GM12874 (cell line): ENCODE measurements around the gene CNOT4.

Experiments used
- CTCF ChIP-seq: IDR thresholded peaks from 2 replicates; pipeline ENCODE4 v1.5.1; 2011; ENCODE audit warnings: low read depth, mild to moderate bottlenecking, control low read depth, low read length, moderate library complexity; ENCODE audit not compliant: insufficient read depth

The CNOT4 gene

GRCh38 chr7:135362871-135363270 lies 147.0 kb downstream of the CNOT4 start:
- peak; percentile 24; the same call in 1 of the 2 replicates for TF ChIP-seq CTCF

- TF ChIP-seq CTCF, result no peak
Observed at GRCh38 chr7:135361788-135362187, 148.1 kb downstream of the CNOT4 start.

- no peak for TF ChIP-seq CTCF
Observed at GRCh38 chr7:135359615-135360014, 150.3 kb downstream of the CNOT4 start.

GRCh38 chr7:135355377-135356048 lies 154.4 kb downstream of the CNOT4 start:
- no peak for TF ChIP-seq CTCF

GRCh38 chr7:135353832-135354231 lies 156.1 kb downstream of the CNOT4 start:
- TF ChIP-seq CTCF, result no peak

GRCh38 chr7:135352285-135352684 lies 157.6 kb downstream of the CNOT4 start:
- no peak for TF ChIP-seq CTCF

- no peak for TF ChIP-seq CTCF
Observed at GRCh38 chr7:135349746-135350145, 160.2 kb downstream of the CNOT4 start.
